ENCODE data around the gene ADAMTS13. TPM values are rescaled to one million over a fixed set of nuclear protein-coding genes. Genes with fewer than 3 reads are reported as not detected.

ADAMTS13 gene
- total RNA-seq, 2 donors from 2014 or later, result 3.0 to 4.4 TPM

GRCh38 chr9:133463234-133463863 lies 41.2 kb downstream of the ADAMTS13 start:
- ATAC-seq (no peak), DNase-seq (no peak)
- intact Hi-C loops (cut with DNase I, micrococcal nuclease), result no loop called here

GRCh38 chr9:133463864-133464615 lies 41.9 kb downstream of the ADAMTS13 start:
- intact Hi-C loops (cut with DNase I, micrococcal nuclease), result no loop called here
- ATAC-seq, result no peak
- no peak for DNase-seq

GRCh38 chr9:133464638-133465037 lies 42.5 kb downstream of the ADAMTS13 start:
- no peak for ATAC-seq
- no peak for DNase-seq
- intact Hi-C loops (cut with DNase I, micrococcal nuclease), result no loop called here

- no peak for DNase-seq
- intact Hi-C loops (cut with DNase I, micrococcal nuclease), result no loop called here
Observed at GRCh38 chr9:133465984-133466383, 43.8 kb downstream of the ADAMTS13 start.

GRCh38 chr9:133467101-133467500 lies 44.9 kb downstream of the ADAMTS13 start:
- no peak for ATAC-seq
- intact Hi-C loops (cut with DNase I, micrococcal nuclease), result no loop called here
- no peak for DNase-seq

More at GRCh38 chr9:133465984-133466383, 43.8 kb downstream of the ADAMTS13 start:
- no peak for ATAC-seq

- DNase-seq (no peak), ATAC-seq (no peak)
- intact Hi-C loops (cut with DNase I, micrococcal nuclease), result no loop called here
Observed at GRCh38 chr9:133468374-133468773, 46.2 kb downstream of the ADAMTS13 start.

GRCh38 chr9:133468777-133469421 lies 46.7 kb downstream of the ADAMTS13 start:
- DNase-seq (no peak), ATAC-seq (no peak)
- intact Hi-C loops (cut with DNase I, micrococcal nuclease), result no loop called here

GRCh38 chr9:133470427-133470924 lies 48.3 kb downstream of the ADAMTS13 start:
- DNase-seq (no peak), ATAC-seq (peak; percentile 41)
- intact Hi-C loops (cut with DNase I, micrococcal nuclease), result no loop called here

GRCh38 chr9:133470988-133471387 lies 48.8 kb downstream of the ADAMTS13 start:
- intact Hi-C loops (cut with DNase I, micrococcal nuclease), result no loop called here
- DNase-seq (no peak), ATAC-seq (peak; percentile 36)

- peak; percentile 54 to 57 for DNase-seq
- intact Hi-C loops (cut with DNase I, micrococcal nuclease), result no loop called here
- ATAC-seq, result peak; percentile 62
Observed at GRCh38 chr9:133471551-133472276, 49.5 kb downstream of the ADAMTS13 start.

- intact Hi-C loops (cut with DNase I, micrococcal nuclease), result no loop called here
- DNase-seq (no peak), ATAC-seq (peak; percentile 1)
Observed at GRCh38 chr9:133472277-133472645, 50.1 kb downstream of the ADAMTS13 start.

- intact Hi-C loops (cut with DNase I, micrococcal nuclease), result no loop called here
- ATAC-seq (no peak), DNase-seq (no peak)
Observed at GRCh38 chr9:133472753-133473378, 50.7 kb downstream of the ADAMTS13 start.

- intact Hi-C loops (cut with DNase I, micrococcal nuclease), result no loop called here
- ATAC-seq, result no peak
- DNase-seq, result no peak
Observed at GRCh38 chr9:133473743-133474142, 51.6 kb downstream of the ADAMTS13 start.

- ATAC-seq, result no peak
Observed at GRCh38 chr9:133474215-133474614, 52.0 kb downstream of the ADAMTS13 start.

GRCh38 chr9:133474853-133475252 lies 52.7 kb downstream of the ADAMTS13 start:
- no peak for DNase-seq
- intact Hi-C loops (cut with DNase I, micrococcal nuclease), result no loop called here
- no peak for ATAC-seq

More at GRCh38 chr9:133474215-133474614, 52.0 kb downstream of the ADAMTS13 start:
- no peak for DNase-seq
- intact Hi-C loops (cut with DNase I, micrococcal nuclease), result no loop called here

GRCh38 chr9:133475292-133476012 lies 53.3 kb downstream of the ADAMTS13 start:
- DNase-seq (no peak), ATAC-seq (no peak)
- intact Hi-C loops (cut with DNase I, micrococcal nuclease), result no loop called here

GRCh38 chr9:133476036-133476931 lies 54.1 kb downstream of the ADAMTS13 start:
- intact Hi-C loops (cut with DNase I, micrococcal nuclease), result no loop called here
- DNase-seq (no peak), ATAC-seq (no peak)
